GM13977 (cell line): ENCODE data around the gene MOBP.

Experiments used
- DNase-seq: peaks from one replicate; pipeline ENCODE4 v3.0.0; 2012; ENCODE audit warnings: low spot score
- CTCF ChIP-seq: IDR thresholded peaks from 2 replicates; pipeline ENCODE4 v1.5.1; 2012; ENCODE audit warnings: mild to moderate bottlenecking, control low read depth; ENCODE audit not compliant: insufficient read depth; ENCODE audit errors: extremely low read depth, missing control alignments
- in situ Hi-C: fragments of 300-500 bp; cut with MboI; formaldehyde crosslinking; loops from one replicate; pipeline ENCODE4 v1.12.0; 2022; ENCODE audit warnings: low sequenced_read_pairs, low pct_unique_long_range_greater_than_20kb, mixed read lengths, inconsistent platforms; ENCODE audit not compliant: unreplicated experiment

The MOBP gene

GRCh38 chr3:39460677-39461076, 6.8 kb upstream of the MOBP start:
- no peak for DNase-seq
- in situ Hi-C loops = no loop called here
- TF ChIP-seq CTCF = no peak

- no peak for DNase-seq
- no peak for TF ChIP-seq CTCF
- in situ Hi-C loops = no loop called here
Observed at GRCh38 chr3:39463269-39463668, 4.2 kb upstream of the MOBP start.

GRCh38 chr3:39466988-39467387, 492 bp upstream of the MOBP start:
- in situ Hi-C loops = no loop called here
- no peak for DNase-seq
- TF ChIP-seq CTCF = no peak

GRCh38 chr3:39468108-39468436, 592 bp downstream of the MOBP start:
- in situ Hi-C loops = no loop called here
- TF ChIP-seq CTCF = no peak
- no peak for DNase-seq

GRCh38 chr3:39469258-39469657, 1.8 kb downstream of the MOBP start:
- in situ Hi-C loops = no loop called here
- no peak for TF ChIP-seq CTCF

GRCh38 chr3:39469945-39470344, 2.5 kb downstream of the MOBP start:
- in situ Hi-C loops = no loop called here
- no peak for TF ChIP-seq CTCF
- DNase-seq = no peak

More at GRCh38 chr3:39469258-39469657, 1.8 kb downstream of the MOBP start:
- no peak for DNase-seq

GRCh38 chr3:39471652-39472051, 4.2 kb downstream of the MOBP start:
- TF ChIP-seq CTCF = no peak
- in situ Hi-C loops = no loop called here
- DNase-seq = no peak
